SK-N-SH (cell line): Measurements from ENCODE around the gene AHRR. TPM values are rescaled to one million over a fixed set of nuclear protein-coding genes. Genes with fewer than 3 reads are reported as not detected.

Experiments
- CTCF ChIA-PET: fragments of 300-600, 350-600 bp; formaldehyde crosslinking; extraction: SDS; loops from one replicate; lab custom pipeline; 2021; lab: Yijun Ruan, JAX
- POLR2A ChIA-PET: fragments of 350-600 bp; sonication (Branson Sonifier 250); formaldehyde crosslinking; extraction: SDS; loops from one replicate; lab custom pipeline; 2020; ENCODE audit warnings: antibody characterized with exemption, inconsistent platforms; lab: Yijun Ruan, JAX
- DNase-seq: peaks from one replicate; pipeline ENCODE4 v3.0.0; 2012
- H2AFZ ChIP-seq: fragments of 200-600 bp; sonication (generic); 2 replicates; pipeline ENCODE4 v1.8.1; 2016; ENCODE audit warnings: antibody characterized with exemption, mild to moderate bottlenecking, low read depth
- H3F3A ChIP-seq: fragments of 200-600 bp; sonication (generic); replicated peaks from 2 replicates; pipeline ENCODE3; 2016; ENCODE audit warnings: antibody characterized with exemption, mild to moderate bottlenecking; ENCODE audit not compliant: insufficient read depth
- H3K27ac ChIP-seq, 2 experiments: fragments of 200-500 bp in 1 of 2; fragments of 200-600 bp in 1 of 2; sonication (Bioruptor generic) in 1 of 2; sonication (generic), shearing (Covaris generic) in 1 of 2; 2 replicates each; pipeline versions ENCODE4 v1.5.1 to v1.6.1; 2014 to 2016; ENCODE audit warnings: low read depth in 2 of 2, inconsistent platforms in 1 of 2, low read length in 1 of 2, mild to moderate bottlenecking in 1 of 2, mixed read lengths in 1 of 2
- H3K27me3 ChIP-seq: fragments of 200-600 bp; sonication (generic), shearing (Covaris generic); 2 replicates; pipeline ENCODE4 v1.6.1; 2016; ENCODE audit warnings: mixed run types; ENCODE audit not compliant: insufficient read depth
- H3K36me3 ChIP-seq, 2 experiments: fragments of 200-500 bp in 1 of 2; fragments of 200-600 bp in 1 of 2; sonication (Bioruptor generic) in 1 of 2; sonication (generic) in 1 of 2; replicated peaks in 1 of 2; 2 replicates each; pipeline versions ENCODE3 to v1.5.1; 2014 to 2016; ENCODE audit warnings: low read length in 1 of 2, mild to moderate bottlenecking in 1 of 2; ENCODE audit not compliant: insufficient read depth in 2 of 2, control insufficient read depth in 1 of 2
- H3K4me1 ChIP-seq, 2 experiments: fragments of 200-500 bp in 1 of 2; fragments of 200-600 bp in 1 of 2; sonication (Bioruptor generic) in 1 of 2; sonication (generic), shearing (Covaris generic) in 1 of 2; 2 replicates each; pipeline versions ENCODE4 v1.5.1 to v1.6.1; 2014 to 2016; ENCODE audit warnings: low read depth in 1 of 2, low read length in 1 of 2, mixed run types in 1 of 2; ENCODE audit not compliant: insufficient read depth in 2 of 2, control insufficient read depth in 1 of 2
- H3K4me2 ChIP-seq: fragments of 200-600 bp; sonication (generic), shearing (Covaris generic); 2 replicates; pipeline ENCODE4 v1.6.1; 2017; ENCODE audit warnings: mixed run types
- H3K4me3 ChIP-seq, 2 experiments: fragments of 200-500 bp in 1 of 2; fragments of 200-600 bp in 1 of 2; sonication (Bioruptor generic) in 1 of 2; sonication (generic), shearing (Covaris generic) in 1 of 2; 2 replicates each; pipeline versions ENCODE4 v1.5.1 to v1.8.1; 2014 to 2016; ENCODE audit warnings: low read depth in 2 of 2, inconsistent platforms in 1 of 2, low read length in 1 of 2, mild to moderate bottlenecking in 1 of 2, mixed read lengths in 1 of 2, moderate library complexity in 1 of 2
- H3K79me2 ChIP-seq: fragments of 200-600 bp; sonication (generic); 2 replicates; pipeline ENCODE4 v1.8.1; 2017; ENCODE audit warnings: mild to moderate bottlenecking; ENCODE audit not compliant: insufficient read depth
- H3K9ac ChIP-seq: fragments of 200-600 bp; sonication (generic); 2 replicates; pipeline ENCODE4 v1.6.1; 2017; ENCODE audit warnings: mixed run types
- H3K9me2 ChIP-seq: fragments of 200-600 bp; sonication (generic); 2 replicates; pipeline ENCODE4 v1.6.1; 2017; ENCODE audit warnings: mixed run types
- H3K9me3 ChIP-seq: fragments of 200-600 bp; sonication (generic); 2 replicates; pipeline ENCODE4 v1.6.1; 2017; ENCODE audit warnings: mixed run types, mild to moderate bottlenecking, moderate library complexity
- H4K20me1 ChIP-seq: fragments of 200-600 bp; sonication (generic); 2 replicates; pipeline ENCODE4 v1.6.1; 2017; ENCODE audit warnings: mild to moderate bottlenecking, mixed run types; ENCODE audit not compliant: insufficient read depth
- CHD2 ChIP-seq: fragments of 150-350 bp; IDR thresholded peaks from 2 replicates; pipeline ENCODE4 v1.6.1; 2018; ENCODE audit warnings: low read length; ENCODE audit not compliant: partially characterized antibody
- ELF1 ChIP-seq: IDR thresholded peaks from 2 replicates; pipeline ENCODE4 v1.4.0; 2012
- EP300 ChIP-seq, 2 experiments: IDR thresholded peaks; 2 replicates each; pipeline versions ENCODE4 v1.4.0 to v1.6.1; 2012; ENCODE audit warnings: borderline replicate concordance in 1 of 2, low read depth in 1 of 2, low read length in 1 of 2
- EZH2phosphoT487 ChIP-seq: fragments of 200-600 bp; sonication (generic); IDR thresholded peaks from 2 replicates; pipeline ENCODE4 v1.6.1; 2017; ENCODE audit warnings: low read depth, mixed run types, mild to moderate bottlenecking, antibody characterized with exemption, moderate library complexity, borderline replicate concordance
- GABPA ChIP-seq: IDR thresholded peaks from 2 replicates; pipeline ENCODE4 v1.4.0; 2012; ENCODE audit warnings: low read depth, mild to moderate bottlenecking
- GATA2 ChIP-seq: sonication (generic); formaldehyde crosslinking; IDR thresholded peaks from 2 replicates; pipeline ENCODE4 v1.5.0; 2020; ENCODE audit warnings: mild to moderate bottlenecking, missing genetic modification reagents
- IRF3 ChIP-seq: fragments of 150-350 bp; IDR thresholded peaks from 2 replicates; pipeline ENCODE4 v1.6.1; 2016; ENCODE audit warnings: mild to moderate bottlenecking, low read depth, low read length
- MEF2A ChIP-seq: IDR thresholded peaks from 2 replicates; pipeline ENCODE4 v1.4.0; 2012; ENCODE audit warnings: low read depth, borderline replicate concordance
- MXI1 ChIP-seq: IDR thresholded peaks from 2 replicates; pipeline ENCODE4 v1.6.1; 2012; ENCODE audit warnings: mild to moderate bottlenecking, low read depth, low read length, improper control_type of control experiment
- NFIC ChIP-seq: IDR thresholded peaks from 2 replicates; pipeline ENCODE4 v1.4.0; 2012; ENCODE audit warnings: borderline replicate concordance
- NRF1 ChIP-seq: IDR thresholded peaks from 2 replicates; pipeline ENCODE4 v1.6.1; 2012; ENCODE audit warnings: low read depth, mild to moderate bottlenecking, low read length
- PBX3 ChIP-seq: IDR thresholded peaks from 2 replicates; pipeline ENCODE4; 2012
- RCOR1 ChIP-seq: fragments of 150-350 bp; IDR thresholded peaks from 2 replicates; pipeline ENCODE4 v1.6.1; 2017; ENCODE audit warnings: antibody characterized with exemption, low read length
- REST ChIP-seq: IDR thresholded peaks from 2 replicates; pipeline ENCODE4 v1.6.1; 2012; ENCODE audit warnings: mild to moderate bottlenecking, low read depth, low read length, moderate library complexity
- RFX5 ChIP-seq: IDR thresholded peaks from 2 replicates; pipeline ENCODE4 v1.6.1; 2012; ENCODE audit warnings: mild to moderate bottlenecking, improper control_type of control experiment, low read length
- SIN3A ChIP-seq: IDR thresholded peaks from 2 replicates; pipeline ENCODE4 v1.6.1; 2012; ENCODE audit warnings: low read depth, mild to moderate bottlenecking, low read length, moderate library complexity, borderline replicate concordance
- SMC3 ChIP-seq: IDR thresholded peaks from 2 replicates; pipeline ENCODE4 v1.6.1; 2012; ENCODE audit warnings: low read depth, low read length, improper control_type of control experiment
- TCF12 ChIP-seq: IDR thresholded peaks from 2 replicates; pipeline ENCODE4 v1.4.0; 2012
- USF2 ChIP-seq: fragments of 150-350 bp; IDR thresholded peaks from 2 replicates; pipeline ENCODE4 v1.6.1; 2017; ENCODE audit warnings: antibody characterized with exemption, low read length, low read depth, borderline replicate concordance
- WGBS: methylation state at CpG from one replicate; pipeline ENCODE4 v1.1.6; 2017; ENCODE audit warnings: low lambda C conversion rate; 5-methylcytosine and 5-hydroxymethylcytosine counted together
- polyA plus RNA-seq, 3 experiments: library from polyadenylated mRNA; depleted of rRNA; stranded (reverse); fragments of >200 nt; gene quantifications; 2 replicates each; pipeline ENCODE4 v1.2.3, GENCODE V29; 2012

AHRR gene
- polyA plus RNA-seq, 1 of the 3 experiments (the other 2 are of a cell fraction), result 0.71 TPM

- TF ChIP-seq NRF1 (no peak), MXI1 (no peak), CHD2 (no peak), SIN3A (no peak), MEF2A (no peak), GATA2 (no peak), TCF12 (no peak), RCOR1 (no peak), SMC3 (no peak), NFIC (no peak), ELF1 (no peak), REST (no peak), PBX3 (no peak), EP300 (IDR thresholded peaks at IDR 0.05; ENCODE audit: borderline replicate concordance in 1 of 2, low read depth in 1 of 2, low read length in 1 of 2) (no peak), EZH2phosphoT487 (no peak), IRF3 (no peak), GABPA (no peak), USF2 (no peak), RFX5 (no peak)
- H3K79me2 ChIP-seq, result no peaks in the 10 kb centered on the region
- DNase-seq, result no peak
- 79% methylated on average over 11 of the region's 16 CpGs for WGBS
- peaks cover 0 to 11% of the 10 kb centered on the region in 2 experiments; a peak in 1 of 4 replicates for H3K4me1 ChIP-seq
- no peak overlapping the region for H3K4me2 ChIP-seq
- H3K36me3 ChIP-seq, result no peaks in the 10 kb centered on the region
- no peak overlapping the region for H3K4me3 ChIP-seq
- POLR2A ChIA-PET, result no interaction called here
- no peak overlapping the region for H3K9ac ChIP-seq
- no peaks in the 10 kb centered on the region for H3K9me3 ChIP-seq
- H3K27me3 ChIP-seq, result no peaks in the 10 kb centered on the region
- H3K9me2 ChIP-seq, result no peaks in the 10 kb centered on the region
- no peak overlapping the region for H2AFZ ChIP-seq
- H4K20me1 ChIP-seq, result no peaks in the 10 kb centered on the region
- no peak overlapping the region for H3K27ac ChIP-seq
- no peaks in the 10 kb centered on the region for H3F3A ChIP-seq
- CTCF ChIA-PET, result interaction anchor here (1.5 kb wide), 1 partner anchor 245 kb away, joined by 3 read pairs; no protein-coding TSS in a partner anchor
These were observed 112.3 kb downstream of the AHRR start for GRCh38 chr5:433836-434235.
